Amniotic stem cell (primary cell): ENCODE results near the gene PNPLA7.
"Not testable (repeated sequence)": the region's sequence is repeated elsewhere in the genome, so short reads cannot be mapped to it uniquely, and the experiment has no call there.

ENCODE experiments used
- DNase-seq: peaks from one replicate; lab custom pipeline; 2025; lab: John Stamatoyannopoulos, UW

Gene PNPLA7

DNA sequence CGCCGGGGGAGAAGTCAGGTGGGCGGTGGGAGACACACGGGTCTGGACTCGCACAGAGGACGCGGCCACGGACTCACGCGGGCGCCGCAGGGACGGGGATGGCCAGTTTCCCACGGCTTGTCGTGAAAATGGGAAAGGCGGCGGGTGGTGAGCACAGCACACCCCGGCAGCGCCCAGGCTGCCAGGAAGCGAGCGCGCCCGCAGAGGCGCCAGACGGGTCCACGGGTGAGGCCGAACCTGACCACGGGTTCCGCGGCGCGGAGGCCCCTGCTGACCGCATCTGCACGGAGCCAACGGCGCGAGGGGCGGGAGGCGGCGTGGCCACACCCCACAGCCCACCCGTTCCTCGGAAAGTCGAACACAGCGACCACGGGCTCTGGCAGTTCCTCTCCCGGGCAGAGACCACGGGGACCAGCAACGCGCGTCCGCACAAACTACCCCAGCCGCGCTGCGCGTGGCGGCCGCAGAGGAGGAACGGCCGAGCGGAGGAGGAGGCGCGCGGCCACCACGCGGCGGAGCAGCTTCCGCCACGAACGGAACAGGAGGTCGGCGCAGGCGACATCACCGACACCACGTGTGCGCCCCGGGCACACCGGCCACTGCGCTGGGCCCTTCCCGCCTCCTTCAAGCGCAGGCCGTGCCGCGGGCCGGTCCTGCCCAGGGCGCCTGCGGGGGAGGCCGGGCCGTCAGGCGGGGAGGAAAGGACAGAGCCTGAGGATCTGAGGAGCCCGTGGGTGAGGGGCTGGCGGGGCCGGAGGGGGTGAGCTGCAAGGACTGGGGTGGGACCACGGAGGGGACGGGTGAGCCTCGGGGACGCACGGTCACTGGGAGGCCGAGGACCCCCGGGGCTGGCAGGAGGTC is 132.8 kb downstream of the PNPLA7 start:
- no peak for DNase-seq

DNA sequence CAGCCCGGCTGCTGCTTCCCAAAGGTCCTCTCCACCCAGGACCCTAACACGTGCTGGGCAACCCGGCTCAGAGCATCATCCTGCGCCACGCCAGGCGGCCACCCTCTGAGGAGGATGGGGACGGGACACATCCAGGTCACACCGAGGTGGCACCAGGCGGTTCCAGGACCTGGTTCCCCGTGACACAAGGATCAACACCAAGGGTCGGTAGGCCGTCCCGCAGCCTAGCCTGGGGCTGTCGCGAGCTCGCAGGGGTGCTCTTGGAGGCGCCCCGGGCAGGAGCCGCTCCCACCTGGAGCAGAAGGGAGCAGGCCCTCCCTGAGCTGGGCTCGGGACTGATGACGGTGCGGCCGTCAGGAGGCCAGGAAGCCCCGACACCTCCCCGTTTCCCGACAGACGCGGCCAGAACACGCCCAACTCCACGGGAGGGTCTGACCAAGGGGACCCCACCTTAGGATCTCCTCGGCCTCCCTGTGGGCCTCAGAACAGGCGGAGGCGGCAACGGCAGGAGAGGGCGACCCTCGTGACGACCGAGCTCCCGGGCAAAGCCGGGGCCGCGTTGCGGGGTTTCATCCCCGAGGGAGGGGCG is 133.5 kb downstream of the PNPLA7 start:
- no peak for DNase-seq

DNA sequence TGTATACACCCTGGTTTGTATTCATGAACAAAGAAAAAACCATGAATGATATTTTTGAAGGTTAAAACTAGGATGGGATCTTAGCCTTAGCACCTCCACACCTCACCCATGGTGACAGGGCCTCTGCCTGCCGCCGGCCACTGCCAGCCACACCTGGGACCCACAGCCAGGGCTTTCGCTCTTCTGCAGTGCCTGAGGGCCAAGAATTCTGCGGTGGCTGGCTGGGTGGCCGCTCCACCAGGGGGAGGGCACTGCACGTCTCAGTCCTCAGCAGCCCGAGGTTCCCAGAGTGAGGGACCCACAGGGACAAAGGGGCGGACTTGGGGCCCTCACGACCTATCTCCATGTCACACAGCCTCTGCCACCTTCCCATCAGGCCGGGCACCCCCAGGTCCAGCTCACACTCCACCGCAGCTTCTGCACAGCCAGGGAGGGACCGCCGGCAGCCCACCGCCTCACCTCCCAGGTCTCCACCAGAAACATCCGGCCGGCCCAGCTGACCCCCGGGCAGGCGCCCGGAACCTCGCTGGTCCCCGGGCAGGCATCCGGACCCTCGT is 134.1 kb downstream of the PNPLA7 start:
- DNase-seq: no peak

DNA sequence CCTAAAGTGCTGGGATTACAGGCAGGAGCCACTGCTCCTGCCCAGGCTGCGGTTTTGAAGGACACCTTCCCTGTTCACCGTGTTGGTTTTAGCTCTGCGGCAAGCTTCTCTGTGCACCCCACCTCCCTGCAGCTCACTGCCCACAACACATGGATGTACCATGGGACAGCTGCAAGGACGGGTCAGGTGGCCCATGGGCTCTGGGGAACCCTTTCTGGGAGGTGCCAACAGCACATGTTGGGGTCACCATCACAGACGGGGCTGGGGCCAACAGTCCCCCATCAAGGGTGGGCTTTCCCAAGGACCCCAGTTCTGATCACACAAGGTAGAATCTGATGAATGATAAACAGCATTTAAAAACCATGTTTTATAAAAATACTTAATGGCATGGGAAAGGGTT is 134.8 kb downstream of the PNPLA7 start:
- no peak for DNase-seq

DNA sequence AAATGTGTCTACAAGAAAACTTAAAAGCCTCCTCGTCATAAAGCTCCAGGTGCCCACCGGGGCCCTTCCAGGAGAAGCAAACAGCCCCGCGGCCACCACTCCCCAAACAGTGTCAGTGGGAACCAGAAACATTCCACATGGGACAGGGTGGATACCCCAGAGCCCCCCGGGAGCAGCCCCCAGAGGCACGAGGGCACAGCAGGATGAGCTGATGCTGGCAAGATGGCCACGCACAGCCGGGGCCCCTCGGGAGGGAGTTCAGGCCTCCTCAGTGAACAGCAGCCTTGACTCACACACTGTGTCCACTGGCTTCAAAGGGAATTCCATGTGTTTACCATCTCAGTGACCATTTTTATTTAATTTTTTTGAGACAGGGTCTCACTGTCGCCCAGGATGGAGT is 137.8 kb downstream of the PNPLA7 start:
- no peak for DNase-seq

DNA sequence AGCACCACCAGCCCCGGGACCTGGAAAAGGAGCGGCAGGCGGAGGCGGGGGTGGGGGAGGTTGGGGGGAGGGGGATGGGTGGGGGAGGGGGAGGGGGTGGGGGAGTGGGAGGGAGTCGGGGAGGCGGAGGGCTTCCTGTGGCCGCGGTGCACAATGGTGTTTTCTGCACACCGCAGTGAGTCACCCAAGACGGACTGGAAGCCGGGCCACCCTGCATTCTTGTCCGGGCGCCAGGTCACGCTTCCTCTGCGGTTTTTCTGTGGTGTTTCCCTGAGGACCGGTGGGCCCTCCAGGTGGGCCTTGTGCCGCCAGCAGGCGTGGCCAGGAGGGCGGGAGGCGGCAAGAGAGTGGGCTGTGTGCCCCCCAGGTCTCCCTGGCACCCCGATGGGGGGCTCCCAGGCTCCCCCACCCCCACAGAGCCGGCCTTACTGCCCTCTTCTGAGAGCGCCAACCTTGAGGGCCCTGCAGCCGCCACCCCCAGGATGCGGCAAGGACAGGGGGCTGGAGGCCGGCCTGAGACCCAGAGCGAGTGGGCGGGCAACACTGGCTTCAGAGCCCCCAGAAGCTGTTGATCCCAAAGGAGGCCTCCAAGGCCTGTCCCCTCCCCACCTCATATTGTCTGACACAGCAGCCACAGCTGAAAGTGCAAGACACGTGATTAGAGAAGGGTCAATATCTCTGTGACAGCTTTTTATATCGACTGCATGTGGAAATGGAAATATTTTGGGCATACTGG is 138.4 kb downstream of the PNPLA7 start:
- DNase-seq: no peak

DNA sequence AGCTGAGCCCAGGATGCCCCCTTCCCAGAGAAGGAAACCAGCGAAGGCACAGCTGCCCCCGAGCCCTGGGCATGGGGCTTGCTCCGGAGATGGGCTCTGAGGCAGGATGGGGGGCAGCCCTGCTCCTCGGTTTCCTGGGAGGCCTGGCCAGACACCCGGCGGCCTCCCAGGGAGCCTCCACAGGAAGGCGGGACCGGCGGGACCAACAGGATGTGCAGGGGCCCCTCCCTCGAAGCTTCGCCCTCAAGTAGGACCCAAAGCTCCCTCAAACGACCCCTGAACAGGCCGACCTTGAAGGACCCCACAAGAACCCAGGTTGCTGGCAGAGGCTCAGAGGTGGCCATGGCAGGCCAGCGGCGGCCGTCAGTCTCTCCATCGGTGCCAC is 138.9 kb downstream of the PNPLA7 start:
- DNase-seq: no peak

DNA sequence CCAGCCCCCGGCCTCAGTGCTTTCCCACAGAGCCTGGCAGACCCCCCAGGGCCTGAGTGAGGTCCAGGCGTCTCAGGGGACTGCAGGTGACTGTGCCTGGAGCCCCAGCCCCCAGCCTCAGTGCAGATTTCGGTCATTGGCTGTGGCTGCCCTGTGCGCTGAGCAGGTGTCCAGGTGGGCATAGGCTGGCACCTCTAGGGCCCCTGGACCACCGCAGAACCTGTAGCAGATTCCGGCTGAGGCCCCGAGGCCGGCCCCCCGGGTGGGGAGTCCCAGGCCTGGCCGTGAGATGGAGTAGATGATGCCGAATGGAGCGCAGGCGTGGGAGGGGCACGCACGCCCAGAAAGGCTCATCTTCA is 139.3 kb downstream of the PNPLA7 start:
- DNase-seq: no peak

DNA sequence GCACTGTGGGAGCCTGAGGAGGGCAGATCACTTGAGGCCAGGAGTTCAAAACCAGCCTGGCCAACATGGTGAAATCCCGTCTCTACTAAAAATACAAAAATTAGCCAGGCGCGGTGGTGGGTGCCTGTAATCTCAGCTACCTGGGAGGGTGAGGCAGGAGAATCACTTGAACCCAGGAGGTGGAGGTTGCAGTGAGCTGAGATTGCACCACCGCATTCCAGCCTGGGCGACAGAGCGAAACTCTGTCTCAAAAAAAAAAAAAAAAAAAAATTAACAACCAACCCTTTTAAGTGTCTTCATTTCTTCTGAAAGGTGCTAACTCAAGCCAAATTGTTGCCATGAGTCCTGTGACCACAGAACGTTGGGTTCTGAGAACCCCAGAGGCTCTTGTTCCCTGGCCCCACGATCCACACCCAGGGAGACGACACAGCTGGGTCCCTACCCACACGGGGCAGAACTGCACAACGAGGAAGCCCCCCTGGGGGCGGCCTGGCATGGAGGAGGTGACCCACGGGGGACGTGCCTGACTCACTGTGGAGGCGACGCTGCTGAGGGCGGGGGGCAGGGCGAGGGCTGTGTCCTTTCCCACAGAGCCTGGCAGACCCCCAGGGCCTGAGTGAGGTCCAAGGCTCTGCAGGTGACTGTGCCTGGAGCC is 139.8 kb downstream of the PNPLA7 start:
- not testable (repeated sequence) for DNase-seq
